Measurements from ENCODE around the gene ACIN1.

The ACIN1 gene

GRCh38 chr14:23085458-23085857 lies 9.5 kb downstream of the ACIN1 start:
- no peak for DNase-seq (ENCODE audit: low read depth in 2 of 3, low spot score in 2 of 3)

GRCh38 chr14:23080474-23080873 lies 14.5 kb downstream of the ACIN1 start:
- DNase-seq (ENCODE audit: low read depth in 2 of 3, low spot score in 2 of 3) = no peak

GRCh38 chr14:23079716-23080115 lies 15.2 kb downstream of the ACIN1 start:
- DNase-seq (ENCODE audit: low read depth in 2 of 3, low spot score in 2 of 3) = no peak

- no peak for DNase-seq (ENCODE audit: low read depth in 2 of 3, low spot score in 2 of 3)
Measured at GRCh38 chr14:23078692-23079116, 16.2 kb downstream of the ACIN1 start.

DNA sequence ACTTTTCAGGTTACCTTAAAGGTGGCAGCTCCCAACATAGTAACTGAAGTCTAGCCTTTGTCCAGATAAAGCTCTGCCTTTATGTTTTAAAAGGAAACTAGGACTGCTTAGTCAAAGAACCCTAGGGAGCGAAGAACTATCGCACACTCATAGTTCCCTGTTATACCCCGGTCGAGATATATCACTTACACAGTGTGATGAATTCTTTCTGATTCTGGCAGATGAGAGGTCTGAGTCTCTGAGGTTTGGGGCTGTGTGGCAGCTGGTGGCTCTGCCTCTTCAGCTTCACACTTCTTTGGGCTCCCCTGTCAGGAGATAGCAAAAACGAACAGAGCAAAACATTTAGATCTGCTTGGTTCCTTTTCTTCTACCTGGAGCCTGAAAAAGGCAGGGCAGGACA lies 17.0 kb downstream of the ACIN1 start:
- no peak for DNase-seq (ENCODE audit: low read depth in 2 of 3, low spot score in 2 of 3)

DNA sequence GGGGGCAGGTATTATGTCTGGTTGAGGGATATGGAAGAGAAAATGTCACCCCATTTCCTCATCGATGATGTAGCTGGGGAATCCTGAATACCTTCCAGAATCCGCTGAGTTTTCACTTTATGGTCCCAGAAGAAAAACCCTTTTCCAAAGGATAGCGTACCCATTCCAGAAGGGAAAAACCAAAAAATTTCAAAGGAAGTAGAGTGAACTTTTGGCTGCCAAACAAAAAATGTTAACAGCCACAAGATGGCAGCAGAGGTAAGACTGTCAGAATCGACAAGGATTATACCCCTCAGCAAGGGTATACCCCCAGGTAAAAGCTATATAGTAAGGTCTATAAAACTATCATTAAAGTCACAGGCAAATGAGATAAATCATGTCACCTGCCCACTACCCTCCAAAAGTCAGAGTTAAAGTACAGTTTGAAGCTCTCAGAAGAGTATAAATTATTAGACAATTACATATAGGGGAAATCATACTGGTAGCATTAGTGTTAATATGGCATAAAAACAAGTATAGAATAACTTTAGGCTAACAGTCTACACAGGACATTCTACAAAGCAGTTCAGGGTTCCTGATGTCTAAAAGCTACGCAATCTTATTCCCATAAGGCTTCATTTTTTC lies 18.0 kb downstream of the ACIN1 start:
- DNase-seq (ENCODE audit: low read depth in 2 of 3, low spot score in 2 of 3) = no peak

- no peak for DNase-seq (ENCODE audit: low read depth in 2 of 3, low spot score in 2 of 3)
Measured at GRCh38 chr14:23074906-23075305, 20.0 kb downstream of the ACIN1 start.

DNA sequence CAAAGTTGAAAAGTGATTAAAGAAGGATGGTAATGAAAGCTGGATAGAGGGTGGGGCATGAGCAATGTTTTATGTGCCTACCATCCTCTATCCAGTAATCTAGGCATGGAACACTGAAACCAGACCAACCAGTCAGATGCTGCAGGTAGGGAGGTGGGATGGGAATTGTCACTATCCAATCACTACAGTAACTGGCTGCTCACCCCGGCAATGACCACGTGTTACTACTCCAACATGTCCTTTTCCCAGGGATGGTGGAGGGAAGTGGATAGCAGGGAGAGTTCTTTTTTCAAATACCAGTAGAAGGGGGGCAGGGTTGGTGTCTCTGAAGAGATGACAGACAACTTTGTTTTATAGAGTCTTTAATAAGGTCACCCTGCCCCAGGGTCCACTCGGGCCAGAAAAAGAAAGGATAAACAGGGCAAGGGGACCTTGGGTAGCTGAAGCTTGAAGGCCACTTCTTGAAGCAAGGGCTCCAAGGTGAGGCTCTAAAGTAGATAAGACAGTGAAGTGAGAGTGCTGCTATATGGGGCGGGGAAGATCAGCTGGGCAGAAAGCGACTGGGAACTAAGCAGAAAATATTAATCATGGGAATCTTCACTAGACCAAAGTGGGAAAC lies 22.9 kb downstream of the ACIN1 start:
- no peak for DNase-seq (ENCODE audit: low read depth in 2 of 3, low spot score in 2 of 3)

DNA sequence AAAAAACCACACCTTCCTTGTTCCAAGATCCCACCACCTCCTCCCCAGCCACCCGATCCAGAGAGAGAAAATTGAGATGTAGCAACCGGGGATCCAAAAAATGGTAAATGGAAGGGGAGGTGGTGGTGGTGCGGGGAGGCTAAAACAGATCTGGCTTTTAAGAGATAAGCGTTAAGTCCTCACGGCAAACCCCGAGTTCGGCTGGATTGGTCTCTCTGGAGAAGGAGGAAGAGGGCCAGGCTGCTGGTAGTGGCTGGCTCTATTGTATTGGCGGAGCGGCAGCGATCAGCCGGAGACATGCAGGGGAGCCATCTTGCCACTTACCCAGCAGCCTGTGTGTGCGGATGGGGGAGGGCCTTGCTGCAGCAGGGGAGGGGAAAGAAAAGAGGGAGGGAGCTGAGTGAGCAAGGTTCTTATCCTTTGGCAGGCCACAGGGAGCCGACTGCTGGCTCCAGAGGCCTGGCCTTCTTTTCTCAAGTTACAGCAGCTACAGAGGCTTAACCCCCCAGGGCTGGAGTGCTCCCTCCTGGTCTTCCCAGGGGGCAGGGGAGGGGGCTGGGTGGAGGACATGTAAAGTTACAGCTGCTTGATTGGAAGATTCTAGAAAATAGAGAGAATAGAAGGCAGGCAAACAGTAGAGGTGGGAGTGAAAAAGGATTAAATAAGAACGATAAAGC lies 23.6 kb downstream of the ACIN1 start:
- DNase-seq (ENCODE audit: low read depth in 2 of 3, low spot score in 2 of 3) = peak; percentile 38 to 54 (median 52)

DNA sequence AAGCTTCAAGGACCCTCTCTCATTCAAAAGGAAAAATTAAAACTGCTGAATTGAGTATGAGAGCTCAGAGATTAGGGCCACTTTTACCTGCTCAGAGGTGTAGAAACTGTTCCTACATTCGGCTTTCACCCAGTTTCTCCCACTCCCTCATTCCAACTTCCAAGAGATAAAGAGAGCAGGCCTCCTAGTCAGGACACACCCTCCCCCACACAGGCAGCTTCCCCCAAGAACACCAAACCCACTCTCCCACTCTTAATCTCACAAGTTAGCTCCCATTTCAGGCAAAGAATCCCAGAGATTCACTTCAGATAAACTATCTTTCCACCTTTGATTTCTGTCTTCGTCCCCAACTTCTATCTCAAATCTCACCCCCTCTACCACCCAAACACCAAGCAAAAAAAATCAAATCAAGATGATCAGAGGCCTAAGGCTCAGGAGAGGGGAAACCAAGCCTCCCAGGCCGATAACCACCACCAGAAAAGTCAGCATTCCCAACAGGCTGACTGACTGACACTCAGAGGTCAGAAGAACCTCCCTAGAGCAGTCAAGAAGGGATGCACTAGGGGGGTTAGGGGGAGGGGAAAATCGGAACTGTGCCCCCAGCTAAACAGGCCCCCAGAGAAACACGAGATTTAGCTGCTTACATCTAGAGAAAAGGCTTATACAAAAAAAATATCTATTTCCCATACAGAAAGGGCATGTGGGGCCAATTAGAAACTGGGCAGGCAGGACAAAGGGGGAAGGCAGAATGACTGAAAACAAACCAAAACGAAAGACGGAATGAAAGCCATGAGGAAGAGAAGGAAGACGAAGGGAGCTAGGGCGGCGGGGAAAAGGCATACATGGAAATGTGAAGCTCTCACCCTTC lies 24.4 kb downstream of the ACIN1 start:
- no peak for DNase-seq (ENCODE audit: low read depth in 2 of 3, low spot score in 2 of 3)

DNA sequence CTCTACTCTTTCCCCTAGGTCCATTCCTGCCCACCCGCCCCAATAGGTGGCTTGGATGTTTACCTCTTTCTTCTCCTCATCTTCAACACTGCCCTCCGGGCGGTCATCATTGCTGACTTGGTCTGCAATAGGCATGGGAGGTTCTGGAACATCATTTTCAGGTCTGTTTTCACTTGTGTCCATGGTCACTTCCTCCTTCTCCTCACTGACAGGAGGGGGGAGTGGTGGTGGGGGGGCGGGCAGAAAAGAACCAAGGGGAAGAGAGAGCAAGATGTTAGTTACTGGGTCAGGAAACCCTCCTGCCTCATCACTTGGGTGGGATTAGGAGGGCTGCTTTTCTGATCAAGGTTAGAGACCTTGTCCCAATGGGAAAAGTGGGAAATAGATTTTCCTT lies 25.5 kb downstream of the ACIN1 start:
- DNase-seq (ENCODE audit: low read depth in 2 of 3, low spot score in 2 of 3) = no peak

- DNase-seq (ENCODE audit: low read depth in 2 of 3, low spot score in 2 of 3) = peak in 2 of 3 experiments; percentile 25 to 32
Measured at GRCh38 chr14:23068789-23069412, 26.0 kb downstream of the ACIN1 start.

- no peak for DNase-seq (ENCODE audit: low read depth in 2 of 3, low spot score in 2 of 3)
Measured at GRCh38 chr14:23067847-23068788, 26.8 kb downstream of the ACIN1 start.

DNA sequence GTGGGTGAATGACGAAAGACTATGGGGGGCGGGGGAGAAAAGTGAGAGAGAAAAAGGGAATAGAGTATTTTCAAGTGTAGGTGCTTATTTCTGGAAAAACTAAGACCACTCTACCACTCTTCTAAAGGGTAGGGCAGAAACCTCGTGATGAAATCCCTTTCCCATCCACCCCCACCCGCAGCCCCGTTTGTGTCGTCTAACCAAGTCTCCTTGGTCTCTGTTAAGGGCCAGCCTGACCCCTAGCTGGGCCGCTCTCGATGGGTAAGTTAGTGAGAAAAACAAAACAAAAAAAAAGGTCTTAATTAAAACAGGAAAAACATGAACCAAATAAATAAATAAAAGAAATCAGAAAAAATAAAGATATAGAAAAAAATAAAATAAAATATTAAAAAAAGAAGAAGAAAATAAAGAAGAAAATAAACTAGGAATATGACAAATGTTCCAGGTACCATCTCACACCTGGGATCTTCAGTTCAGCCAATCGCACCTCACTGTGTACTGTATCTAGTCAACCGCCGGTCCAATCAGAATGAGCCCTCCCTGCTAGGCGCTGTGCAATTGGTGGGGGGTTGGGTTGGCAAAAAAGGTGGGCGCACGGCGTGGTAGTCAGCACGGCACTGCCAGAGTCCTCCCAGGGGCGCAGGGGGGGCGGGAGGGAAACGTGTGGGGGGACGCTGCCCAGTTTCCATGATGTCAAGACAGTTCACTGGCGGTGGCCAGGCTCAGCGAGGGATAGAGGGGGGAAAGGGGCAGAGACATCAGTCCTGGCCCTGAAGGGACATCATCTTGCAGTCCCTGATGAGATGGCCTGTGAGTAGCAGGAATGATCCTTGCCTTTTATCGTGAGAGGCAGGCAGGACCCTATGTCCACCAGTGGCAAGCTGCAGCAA lies 27.8 kb downstream of the ACIN1 start:
- no peak for DNase-seq (ENCODE audit: low read depth in 2 of 3, low spot score in 2 of 3)

DNA sequence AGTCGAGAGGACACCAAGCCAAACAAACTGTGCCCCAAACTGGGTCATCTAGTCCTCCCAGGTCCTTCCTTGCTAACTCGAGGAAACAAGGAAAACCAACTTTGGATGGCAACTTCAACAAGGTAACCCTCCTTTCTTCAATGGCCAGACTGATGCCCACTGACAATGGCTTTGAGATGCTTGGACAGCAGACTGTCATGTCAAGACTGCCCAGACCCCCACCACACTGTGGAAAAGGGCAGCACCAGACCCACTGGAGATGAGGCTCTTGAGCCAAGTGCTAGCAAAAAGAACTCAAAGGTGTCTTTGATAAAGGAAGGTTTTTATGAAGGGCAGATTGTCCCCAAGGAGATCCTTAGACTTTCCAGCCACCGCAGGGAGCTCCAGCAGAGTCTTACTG lies 28.6 kb downstream of the ACIN1 start:
- no peak for DNase-seq (ENCODE audit: low read depth in 2 of 3, low spot score in 2 of 3)

GRCh38 chr14:23063601-23064000 lies 31.3 kb downstream of the ACIN1 start:
- DNase-seq (ENCODE audit: low read depth in 2 of 3, low spot score in 2 of 3) = no peak

DNA sequence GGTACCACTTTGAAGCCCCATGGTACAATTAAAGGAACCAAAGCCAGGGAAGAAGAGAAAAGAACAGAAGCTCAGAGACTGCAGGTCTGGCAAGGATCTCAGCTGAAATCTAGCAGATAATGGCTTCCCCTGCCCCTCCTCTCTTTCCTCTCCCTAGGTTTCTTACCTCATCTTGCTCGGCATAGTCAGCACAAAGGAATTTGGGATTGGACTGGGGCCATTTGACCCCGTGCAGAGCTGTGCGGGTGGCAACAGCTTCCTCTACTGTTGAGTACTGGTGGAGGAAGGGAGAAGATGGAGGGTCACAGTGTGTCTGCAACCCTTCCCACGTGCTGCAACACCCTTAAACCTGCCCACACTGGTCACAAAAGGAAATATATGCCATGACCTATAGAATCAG lies 32.9 kb downstream of the ACIN1 start:
- DNase-seq (ENCODE audit: low read depth in 2 of 3, low spot score in 2 of 3) = no peak

- DNase-seq (ENCODE audit: low read depth in 2 of 3, low spot score in 2 of 3) = no peak
Measured at GRCh38 chr14:23060536-23061260, 34.2 kb downstream of the ACIN1 start.
